Panc1 (cell line): ENCODE data around the gene SGPP2. TPM values are rescaled to one million over a fixed set of nuclear protein-coding genes. Genes with fewer than 3 reads are reported as not detected.

ENCODE experiments used
- ATAC-seq: fragments of 200-7000 bp; cut with Tn5 transposase; 2 replicates; pipeline ENCODE4 v1.9.1; 2020; ENCODE audit warnings: mild to moderate bottlenecking, moderate library complexity
- BruUV-seq: library from RNA; stranded (reverse); fragments of 400-500 nt; replicated peaks from 2 replicates; lab custom pipeline; 2021; lab: Mats Ljungman, UMichigan
- CTCF ChIA-PET: fragments of 300-600 bp; sonication (Branson Sonifier 250); formaldehyde crosslinking; loops from one replicate; lab custom pipeline; 2022; ENCODE audit warnings: antibody characterized with exemption; lab: Charles Lee
- POLR2A ChIA-PET: fragments of 300-600 bp; sonication (Branson Sonifier 250); formaldehyde crosslinking; loops from one replicate; lab custom pipeline; 2022; ENCODE audit warnings: antibody characterized with exemption; lab: Charles Lee
- DNase-seq: peaks from one replicate; pipeline ENCODE4 v3.0.0-alpha.2; 2010; ENCODE audit warnings: low read depth, low spot score
- H3K27ac ChIP-seq: 2 replicates; pipeline ENCODE4 v1.5.1; 2011; ENCODE audit warnings: mild to moderate bottlenecking, low read length, inconsistent platforms
- H3K27me3 ChIP-seq: fragments of 200-500 bp; sonication (Bioruptor generic); 2 replicates; pipeline ENCODE4 v1.6.0; 2014; ENCODE audit warnings: low read length, inconsistent platforms; ENCODE audit not compliant: control insufficient read depth, insufficient read depth
- H3K36me3 ChIP-seq: fragments of 200-500 bp; sonication (Bioruptor generic); 2 replicates; pipeline ENCODE4 v1.5.1; 2014; ENCODE audit warnings: inconsistent platforms, mild to moderate bottlenecking, low read length, moderate library complexity; ENCODE audit not compliant: control insufficient read depth, insufficient read depth
- H3K4me1 ChIP-seq: 2 replicates; pipeline ENCODE4 v1.5.1; 2011; ENCODE audit warnings: inconsistent platforms, mild to moderate bottlenecking, low read length, moderate library complexity; ENCODE audit not compliant: control insufficient read depth, insufficient read depth
- H3K4me3 ChIP-seq, 2 experiments: 2 replicates each; pipeline ENCODE4 v1.5.1; 2011 to 2012; ENCODE audit warnings: low read depth in 2 of 2, low read length in 2 of 2, mild to moderate bottlenecking in 2 of 2, inconsistent platforms in 1 of 2, moderate library complexity in 1 of 2
- H3K9me3 ChIP-seq: fragments of 200-500 bp; sonication (Bioruptor generic); 2 replicates; pipeline ENCODE4 v1.5.1; 2014; ENCODE audit warnings: low read depth, mild to moderate bottlenecking, inconsistent platforms, low read length, moderate library complexity; ENCODE audit not compliant: control insufficient read depth, insufficient read depth
- POLR2AphosphoS5 ChIP-seq: IDR thresholded peaks from 2 replicates; pipeline ENCODE4 v1.6.1; 2012; ENCODE audit warnings: mild to moderate bottlenecking, low read depth, low read length, moderate library complexity
- SIN3A ChIP-seq: IDR thresholded peaks from 2 replicates; pipeline ENCODE4 v1.6.1; 2012; ENCODE audit warnings: low read depth, mild to moderate bottlenecking, low read length, moderate library complexity, borderline replicate concordance; ENCODE audit not compliant: insufficient read depth
- TCF7L2 ChIP-seq: IDR thresholded peaks from 2 replicates; pipeline ENCODE4 v1.6.1; 2011; ENCODE audit warnings: mild to moderate bottlenecking, low read depth, low read length, inconsistent platforms
- in situ Hi-C: cut with HindIII; loops from 2 replicates; pipeline ENCODE4 v1.10.0; 2016; ENCODE audit warnings: low sequenced_read_pairs, low pct_unique_long_range_greater_than_20kb
- intact Hi-C: fragments of 100-400 bp; cut with micrococcal nuclease; formaldehyde crosslinking; loops from one replicate; pipeline ENCODE4 v1.10.0; 2022; ENCODE audit not compliant: unreplicated experiment
- total RNA-seq: library from RNA; stranded (reverse); gene quantifications from one replicate; pipeline ENCODE4 v1.2.1, GENCODE V29; 2021; ENCODE audit not compliant: unreplicated experiment
- TF ChIP-seq, protein P1 (sequence below): fragments of 450-650 bp; IDR thresholded peaks from 2 replicates; pipeline ENCODE4 v1.5.1; 2017; ENCODE audit warnings: mild to moderate bottlenecking
- TF ChIP-seq, protein P2 (sequence below), 2 experiments: IDR thresholded peaks; 2 replicates each; pipeline ENCODE4 v1.6.1; 2011 to 2012; ENCODE audit warnings: low read depth in 2 of 2, control low read depth in 1 of 2, low read length in 1 of 2, mild to moderate bottlenecking in 1 of 2, moderate library complexity in 1 of 2; ENCODE audit not compliant: insufficient read depth in 1 of 2

Gene SGPP2
- total RNA-seq, 1 experiment from 2014 or later, result 0.05 TPM

DNA sequence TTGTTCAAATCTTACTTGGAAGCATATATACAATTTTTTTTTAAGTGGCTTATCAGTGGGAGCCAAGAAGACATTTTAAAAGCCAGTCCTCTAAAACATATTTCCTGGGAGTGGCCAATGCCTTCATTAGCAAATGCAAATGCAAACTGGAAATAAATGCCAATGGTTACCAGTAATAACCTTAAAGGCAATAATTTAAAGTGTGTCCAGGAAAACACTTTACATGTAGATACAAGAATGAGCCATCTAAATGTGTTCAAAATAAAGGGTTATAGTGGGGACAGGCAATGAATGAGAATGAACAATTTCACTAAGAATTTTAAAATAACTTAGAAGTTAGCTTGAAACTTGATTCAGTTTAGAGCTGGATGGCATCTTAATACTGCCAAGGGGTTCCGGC, 167.3 kb downstream of the SGPP2 start:
- POLR2A ChIA-PET, result no interaction called here
- H3K4me3 ChIP-seq, result no peak overlapping the region
- BruUV-seq, result no TSS peak
- TF ChIP-seq TCF7L2 (no peak), SIN3A (no peak), POLR2AphosphoS5 (no peak)
- TF ChIP-seq, protein P1, sequence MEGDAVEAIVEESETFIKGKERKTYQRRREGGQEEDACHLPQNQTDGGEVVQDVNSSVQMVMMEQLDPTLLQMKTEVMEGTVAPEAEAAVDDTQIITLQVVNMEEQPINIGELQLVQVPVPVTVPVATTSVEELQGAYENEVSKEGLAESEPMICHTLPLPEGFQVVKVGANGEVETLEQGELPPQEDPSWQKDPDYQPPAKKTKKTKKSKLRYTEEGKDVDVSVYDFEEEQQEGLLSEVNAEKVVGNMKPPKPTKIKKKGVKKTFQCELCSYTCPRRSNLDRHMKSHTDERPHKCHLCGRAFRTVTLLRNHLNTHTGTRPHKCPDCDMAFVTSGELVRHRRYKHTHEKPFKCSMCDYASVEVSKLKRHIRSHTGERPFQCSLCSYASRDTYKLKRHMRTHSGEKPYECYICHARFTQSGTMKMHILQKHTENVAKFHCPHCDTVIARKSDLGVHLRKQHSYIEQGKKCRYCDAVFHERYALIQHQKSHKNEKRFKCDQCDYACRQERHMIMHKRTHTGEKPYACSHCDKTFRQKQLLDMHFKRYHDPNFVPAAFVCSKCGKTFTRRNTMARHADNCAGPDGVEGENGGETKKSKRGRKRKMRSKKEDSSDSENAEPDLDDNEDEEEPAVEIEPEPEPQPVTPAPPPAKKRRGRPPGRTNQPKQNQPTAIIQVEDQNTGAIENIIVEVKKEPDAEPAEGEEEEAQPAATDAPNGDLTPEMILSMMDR, result no peak
- TF ChIP-seq, protein P2, sequence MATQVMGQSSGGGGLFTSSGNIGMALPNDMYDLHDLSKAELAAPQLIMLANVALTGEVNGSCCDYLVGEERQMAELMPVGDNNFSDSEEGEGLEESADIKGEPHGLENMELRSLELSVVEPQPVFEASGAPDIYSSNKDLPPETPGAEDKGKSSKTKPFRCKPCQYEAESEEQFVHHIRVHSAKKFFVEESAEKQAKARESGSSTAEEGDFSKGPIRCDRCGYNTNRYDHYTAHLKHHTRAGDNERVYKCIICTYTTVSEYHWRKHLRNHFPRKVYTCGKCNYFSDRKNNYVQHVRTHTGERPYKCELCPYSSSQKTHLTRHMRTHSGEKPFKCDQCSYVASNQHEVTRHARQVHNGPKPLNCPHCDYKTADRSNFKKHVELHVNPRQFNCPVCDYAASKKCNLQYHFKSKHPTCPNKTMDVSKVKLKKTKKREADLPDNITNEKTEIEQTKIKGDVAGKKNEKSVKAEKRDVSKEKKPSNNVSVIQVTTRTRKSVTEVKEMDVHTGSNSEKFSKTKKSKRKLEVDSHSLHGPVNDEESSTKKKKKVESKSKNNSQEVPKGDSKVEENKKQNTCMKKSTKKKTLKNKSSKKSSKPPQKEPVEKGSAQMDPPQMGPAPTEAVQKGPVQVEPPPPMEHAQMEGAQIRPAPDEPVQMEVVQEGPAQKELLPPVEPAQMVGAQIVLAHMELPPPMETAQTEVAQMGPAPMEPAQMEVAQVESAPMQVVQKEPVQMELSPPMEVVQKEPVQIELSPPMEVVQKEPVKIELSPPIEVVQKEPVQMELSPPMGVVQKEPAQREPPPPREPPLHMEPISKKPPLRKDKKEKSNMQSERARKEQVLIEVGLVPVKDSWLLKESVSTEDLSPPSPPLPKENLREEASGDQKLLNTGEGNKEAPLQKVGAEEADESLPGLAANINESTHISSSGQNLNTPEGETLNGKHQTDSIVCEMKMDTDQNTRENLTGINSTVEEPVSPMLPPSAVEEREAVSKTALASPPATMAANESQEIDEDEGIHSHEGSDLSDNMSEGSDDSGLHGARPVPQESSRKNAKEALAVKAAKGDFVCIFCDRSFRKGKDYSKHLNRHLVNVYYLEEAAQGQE (IDR thresholded peaks at IDR 0.05; ENCODE audit: insufficient read depth in 1 of 2, low read depth in 2 of 2, low read length in 1 of 2), result no peak
- no peaks in the 10 kb centered on the region for H3K27me3 ChIP-seq
- no peaks in the 10 kb centered on the region for H3K9me3 ChIP-seq
- CTCF ChIA-PET, result no interaction called here
- ATAC-seq (no peak), DNase-seq (no peak)
- H3K36me3 ChIP-seq, result peaks cover 12% of the 10 kb centered on the region
- no peaks in the 10 kb centered on the region for H3K4me1 ChIP-seq
- in situ Hi-C loops, result no loop called here
- H3K27ac ChIP-seq, result no peak overlapping the region
- intact Hi-C loops, result no loop called here

DNA sequence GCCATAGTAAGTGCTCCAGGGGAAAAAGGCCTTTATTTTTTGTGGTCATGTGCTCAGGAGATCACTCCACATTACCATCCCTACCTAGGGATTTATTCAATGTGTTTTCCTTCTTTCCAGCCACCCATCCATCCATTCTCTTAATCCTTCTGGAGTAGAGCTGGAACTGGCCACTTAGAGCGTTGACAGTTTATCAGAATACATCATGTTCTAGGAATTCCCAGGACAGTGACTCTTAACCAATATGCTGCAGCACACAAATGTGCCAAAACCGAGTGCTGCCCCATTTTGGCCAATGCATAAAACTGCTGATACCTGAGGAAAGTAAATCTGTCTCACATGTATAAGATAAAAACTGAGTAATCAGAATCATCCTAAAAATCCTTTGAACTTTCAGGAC, 167.8 kb downstream of the SGPP2 start:
- BruUV-seq, result no TSS peak
- ChIA-PET POLR2A (no interaction called here), CTCF (no interaction called here)
- H3K27ac ChIP-seq, result no peak overlapping the region
- DNase-seq, result no peak
- intact Hi-C loops (no loop called here), in situ Hi-C loops (no loop called here)
- no peaks in the 10 kb centered on the region for H3K4me1 ChIP-seq
- H3K36me3 ChIP-seq, result peaks cover 12% of the 10 kb centered on the region
- TF ChIP-seq POLR2AphosphoS5 (no peak), TCF7L2 (no peak)
- TF ChIP-seq, protein P1, result no peak
- H3K9me3 ChIP-seq, result no peaks in the 10 kb centered on the region
- no peak for ATAC-seq
- H3K27me3 ChIP-seq, result no peaks in the 10 kb centered on the region
- H3K4me3 ChIP-seq, result no peak overlapping the region

DNA sequence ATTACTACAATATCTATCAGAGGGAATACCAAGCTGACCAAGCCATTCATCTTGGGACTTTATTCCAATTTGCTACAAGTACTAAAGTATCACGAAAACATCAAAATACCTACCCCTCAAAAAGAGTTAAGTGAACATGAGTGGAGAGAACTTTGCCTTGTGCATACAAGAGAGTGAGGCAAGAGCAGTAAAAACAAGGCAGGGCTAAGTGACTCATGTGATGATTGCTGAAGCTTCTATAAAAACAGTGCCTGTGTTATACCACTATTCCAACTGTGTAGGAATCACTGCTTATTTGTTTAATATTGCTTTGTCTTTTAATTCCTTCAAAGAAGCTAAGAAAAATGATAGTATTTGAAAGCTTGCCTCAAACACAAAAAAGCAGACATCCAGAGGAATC, 170.3 kb downstream of the SGPP2 start:
- ChIA-PET POLR2A (no interaction called here), CTCF (no interaction called here)
- TF ChIP-seq SIN3A (no peak), TCF7L2 (no peak), POLR2AphosphoS5 (no peak)
- TF ChIP-seq, protein P2 (IDR thresholded peaks at IDR 0.05; ENCODE audit: insufficient read depth in 1 of 2, low read depth in 2 of 2, low read length in 1 of 2), result no peak
- TF ChIP-seq, protein P1, result no peak
- in situ Hi-C loops (no loop called here), intact Hi-C loops (no loop called here)
- Histone ChIP-seq H3K4me3 (no peak overlapping the region), H3K9me3 (no peaks in the 10 kb centered on the region), H3K27ac (no peak overlapping the region), H3K36me3 (peaks cover 23% of the 10 kb centered on the region), H3K27me3 (no peaks in the 10 kb centered on the region), H3K4me1 (no peaks in the 10 kb centered on the region)
- ATAC-seq (no peak), DNase-seq (no peak)
- no TSS peak for BruUV-seq
